ENCODE results near the gene GBA3. TPM values are rescaled to one million over a fixed set of nuclear protein-coding genes. Genes with fewer than 3 reads are reported as not detected.

Gene GBA3
- polyA plus RNA-seq, 1 donor = not detected

DNA sequence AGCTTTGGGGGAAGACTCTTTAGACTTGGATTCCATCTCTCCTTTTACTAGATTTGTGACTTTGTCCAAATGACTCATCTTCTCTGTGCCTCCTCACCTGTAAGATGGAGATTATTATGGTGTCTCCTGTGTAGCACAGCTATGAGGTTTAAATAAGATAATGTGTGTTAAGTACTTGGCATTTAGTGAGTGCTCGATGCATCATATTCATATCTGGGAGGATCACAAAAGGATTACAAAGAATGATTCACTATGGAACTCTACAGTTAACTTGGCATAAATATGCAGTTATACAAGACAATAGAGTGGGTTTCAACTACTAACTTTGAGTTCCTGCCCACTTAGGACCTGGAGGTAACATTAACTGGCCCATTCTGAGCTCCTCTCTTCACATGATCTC is 2.3 kb downstream of the GBA3 start:
- DNase-seq (ENCODE audit: low read depth) = no peak

DNA sequence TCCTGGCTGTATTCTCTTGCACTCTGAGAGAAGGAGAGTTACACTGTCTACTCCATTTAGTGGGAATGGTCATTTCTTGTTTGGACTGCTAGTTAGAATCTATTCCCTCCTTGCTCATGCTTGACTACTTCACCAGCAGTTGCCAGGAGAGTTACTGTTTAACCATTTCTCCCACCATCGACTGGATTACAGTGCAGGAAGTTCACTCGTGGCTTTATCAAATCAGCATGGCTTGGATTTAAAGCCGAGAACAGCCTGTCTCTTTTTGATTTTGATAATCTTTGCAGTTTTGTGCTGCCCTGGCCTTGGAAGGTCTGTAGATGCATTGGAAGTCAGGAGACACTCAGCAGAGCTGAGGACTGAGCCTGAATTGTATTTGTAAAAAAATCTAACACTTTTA is 3.2 kb downstream of the GBA3 start:
- no peak for DNase-seq (ENCODE audit: low read depth)

DNA sequence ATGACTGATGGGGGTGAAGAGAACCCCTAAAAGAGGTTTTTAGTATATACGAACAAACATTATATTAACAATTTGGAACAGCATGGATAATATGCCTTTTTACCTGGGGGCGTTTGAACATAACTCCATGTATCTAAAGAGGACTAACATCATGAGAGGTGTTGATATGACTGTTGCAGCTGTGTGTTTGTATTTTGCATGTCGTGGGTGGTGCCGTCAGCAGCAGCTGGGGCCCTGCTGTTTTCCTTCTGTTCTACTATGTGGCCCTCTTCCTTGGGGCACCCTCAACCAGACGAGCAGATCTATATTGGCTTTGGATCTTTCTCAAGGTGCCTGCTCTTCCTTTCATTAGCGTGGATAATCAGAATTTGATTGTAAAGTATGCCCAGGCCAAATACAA is 11.2 kb downstream of the GBA3 start:
- no peak for DNase-seq (ENCODE audit: low read depth)

DNA sequence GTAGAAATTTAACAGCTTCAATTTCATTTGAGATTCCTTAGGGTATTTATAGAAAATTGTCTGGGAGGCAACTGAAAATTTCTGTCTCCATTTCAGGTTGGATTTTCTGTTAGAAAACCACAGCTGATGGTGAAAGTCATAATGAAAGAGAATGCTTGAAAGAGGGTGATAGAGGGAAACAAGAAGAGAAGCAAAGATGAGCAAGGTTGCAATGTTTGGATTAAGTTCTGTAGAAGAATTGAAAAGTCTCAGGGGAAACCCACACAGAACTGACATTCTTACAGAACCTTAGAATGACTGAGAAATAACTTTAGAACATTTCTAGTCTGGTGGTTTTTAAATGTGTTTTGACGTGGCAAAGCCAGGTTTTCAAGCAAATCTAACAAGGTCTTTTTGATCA is 14.7 kb downstream of the GBA3 start:
- DNase-seq (ENCODE audit: low read depth) = no peak

DNA sequence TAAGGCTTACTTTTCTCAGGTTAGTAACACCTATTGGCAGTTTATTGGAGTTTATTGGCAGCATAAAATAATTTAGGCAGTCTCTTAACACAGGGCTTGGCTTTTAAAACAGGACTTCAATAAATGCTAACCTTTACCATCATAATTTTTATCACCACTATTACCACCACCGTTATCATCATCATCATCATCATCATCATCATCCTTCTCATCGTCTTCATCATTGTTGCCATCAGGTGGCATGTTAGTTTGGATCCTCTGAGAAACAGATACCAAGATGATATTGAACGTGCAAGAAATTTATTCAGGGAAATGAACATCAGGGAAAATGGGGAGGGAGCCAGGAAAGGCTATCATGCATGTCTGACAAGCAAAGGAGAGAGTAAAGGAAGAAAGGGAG is 16.2 kb downstream of the GBA3 start:
- DNase-seq (ENCODE audit: low read depth) = no peak

DNA sequence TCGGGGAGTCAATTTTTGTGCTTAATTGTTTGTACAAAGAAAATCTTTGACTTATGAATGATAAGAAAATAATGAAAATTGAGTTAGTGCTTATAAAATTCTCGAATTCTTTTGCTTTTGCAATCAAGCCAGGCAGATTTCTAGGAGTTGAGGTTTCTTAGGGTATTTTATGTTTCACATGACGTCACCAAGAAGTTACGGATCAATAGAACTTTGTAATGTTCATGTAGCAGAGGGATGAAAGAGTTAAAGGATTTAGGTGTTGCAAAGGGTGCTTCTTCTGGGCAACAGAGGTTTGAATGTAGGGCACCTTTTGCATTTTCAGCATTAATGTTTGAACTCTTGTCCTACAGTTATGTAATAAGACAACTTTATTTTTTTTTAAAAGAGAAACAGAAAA is 19.4 kb downstream of the GBA3 start:
- DNase-seq (ENCODE audit: low read depth) = no peak

DNA sequence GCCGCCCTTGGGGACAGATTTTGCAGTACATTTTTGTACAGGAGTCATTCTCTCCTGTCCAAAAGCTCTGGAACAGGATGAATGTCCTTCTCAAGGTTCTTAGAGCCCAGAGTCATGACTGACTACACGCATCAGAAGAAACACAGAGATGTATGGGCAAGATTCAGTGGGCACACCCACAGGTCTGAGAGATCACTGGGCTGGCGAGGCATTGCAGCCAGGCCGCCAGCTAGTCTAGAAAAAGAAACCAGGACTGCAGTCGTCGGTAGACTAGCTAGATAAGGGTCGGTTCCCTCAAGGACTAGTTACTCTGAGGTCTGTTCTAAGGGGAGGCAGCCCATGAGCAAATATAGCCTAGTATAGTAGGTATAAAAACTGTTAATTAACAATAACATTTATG is 19.8 kb downstream of the GBA3 start:
- DNase-seq (ENCODE audit: low read depth) = no peak

DNA sequence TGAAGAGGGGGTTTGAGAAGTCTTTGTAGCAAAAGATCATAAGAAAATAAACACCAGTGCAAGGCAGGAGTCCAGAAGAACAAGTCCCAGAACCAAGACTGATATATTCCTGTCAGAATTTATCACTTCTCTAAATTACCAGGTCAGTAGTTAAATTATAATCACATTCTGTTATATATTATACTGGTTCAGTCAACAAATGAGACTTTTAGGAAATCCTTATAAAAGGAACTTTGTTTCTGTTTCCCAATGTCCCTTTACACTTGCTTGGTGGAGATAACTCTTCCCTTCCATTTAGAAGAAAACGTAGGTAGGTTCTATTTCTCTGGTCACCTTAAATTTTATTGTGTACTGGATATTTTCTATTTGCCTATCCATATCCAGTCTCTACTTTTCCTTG is 21.1 kb downstream of the GBA3 start:
- no peak for DNase-seq (ENCODE audit: low read depth)

DNA sequence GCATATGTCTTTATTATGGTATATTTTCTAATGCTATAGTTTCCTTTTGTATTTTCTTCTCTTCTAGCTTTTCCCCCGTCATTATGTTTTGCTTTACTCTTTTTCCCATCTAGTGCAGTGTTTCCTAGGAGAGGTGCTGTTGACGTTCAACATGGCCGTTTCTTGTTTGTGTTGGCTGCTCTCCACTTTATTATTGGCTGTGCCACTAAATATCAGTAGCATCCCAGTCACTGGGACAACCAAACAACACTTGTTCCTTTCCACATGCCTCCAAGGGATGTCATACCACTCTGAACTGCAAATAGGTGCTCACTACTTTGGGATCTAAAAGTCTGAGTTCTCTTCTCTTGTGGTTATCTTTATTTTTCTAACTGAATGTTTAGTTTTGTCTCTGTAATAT is 26.5 kb downstream of the GBA3 start:
- DNase-seq (ENCODE audit: low read depth) = no peak

DNA sequence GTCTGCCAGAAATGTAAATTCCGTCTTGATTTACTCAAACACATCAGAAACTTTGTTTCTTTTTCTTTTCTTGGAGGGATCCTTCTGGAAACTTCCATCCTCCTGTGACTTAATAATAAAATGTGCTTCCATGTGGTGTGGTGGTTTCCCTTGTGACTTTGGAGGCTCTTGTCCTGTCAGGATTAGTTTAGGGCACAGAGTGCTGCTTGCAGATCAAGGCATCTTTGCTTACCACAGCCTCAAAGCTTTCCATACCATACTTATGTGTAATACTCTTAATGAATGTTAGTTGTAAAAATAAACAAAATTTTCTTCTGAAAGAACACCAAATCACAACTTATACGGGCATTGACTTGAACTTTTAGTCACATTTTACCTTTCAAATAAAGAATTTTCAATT is 27.4 kb downstream of the GBA3 start:
- no peak for DNase-seq (ENCODE audit: low read depth)

DNA sequence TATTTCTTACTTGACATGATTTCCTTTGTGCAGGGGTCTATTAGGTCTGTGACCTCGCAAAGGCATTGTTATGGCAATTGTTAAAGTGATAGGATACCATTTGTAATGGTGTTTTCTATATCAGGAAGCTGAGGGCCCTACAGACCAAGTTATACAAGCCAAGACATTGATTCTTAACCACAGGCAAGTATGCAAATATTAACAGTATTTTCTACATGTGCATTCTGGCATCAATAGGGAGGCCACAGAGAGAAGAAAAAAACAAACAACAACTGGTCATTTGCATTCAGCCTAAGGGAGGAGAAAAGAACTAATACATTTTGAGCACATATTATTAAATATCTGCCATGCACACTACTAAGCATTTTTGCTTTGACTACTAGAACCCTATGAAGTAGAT is 28.5 kb downstream of the GBA3 start:
- no peak for DNase-seq (ENCODE audit: low read depth)

DNA sequence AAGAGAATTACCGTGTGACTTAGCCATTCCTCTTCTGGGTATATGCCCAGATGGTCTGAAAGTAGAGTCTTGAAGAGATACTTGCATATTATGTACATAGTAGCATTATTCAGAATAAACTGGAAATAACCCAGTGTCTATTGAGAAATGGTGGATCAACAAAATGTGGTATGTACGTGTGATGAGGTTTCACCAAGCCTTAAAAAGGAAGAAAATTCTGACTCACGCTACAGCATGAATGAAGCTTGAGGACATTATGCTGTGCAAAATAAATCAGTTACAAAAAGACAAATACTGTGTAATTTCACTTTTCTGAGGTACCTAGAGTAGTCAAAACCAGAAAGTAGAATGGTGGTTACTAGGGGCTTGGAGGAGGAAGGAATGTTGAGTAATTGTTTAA is 37.3 kb downstream of the GBA3 start:
- no peak for DNase-seq (ENCODE audit: low read depth)

DNA sequence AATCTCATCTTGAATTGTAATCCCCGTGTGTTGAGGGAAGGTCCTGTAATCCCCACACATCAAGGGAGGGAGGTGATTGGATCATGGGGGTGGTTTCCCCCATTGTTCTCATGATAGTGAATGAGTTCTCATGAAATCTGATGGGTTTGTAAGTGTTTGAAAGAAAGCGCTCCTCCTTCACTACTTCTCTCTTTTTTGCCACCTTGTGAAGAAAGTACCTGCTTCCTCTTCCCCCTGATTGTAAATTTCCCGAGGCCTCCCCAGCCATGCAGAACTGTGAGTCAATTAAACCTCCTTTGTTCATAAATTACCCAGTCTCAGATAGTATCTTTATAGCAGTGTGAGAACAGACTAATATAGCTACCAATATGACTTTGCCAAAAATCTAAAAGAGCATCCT is 41.1 kb downstream of the GBA3 start:
- no peak for DNase-seq (ENCODE audit: low read depth)

DNA sequence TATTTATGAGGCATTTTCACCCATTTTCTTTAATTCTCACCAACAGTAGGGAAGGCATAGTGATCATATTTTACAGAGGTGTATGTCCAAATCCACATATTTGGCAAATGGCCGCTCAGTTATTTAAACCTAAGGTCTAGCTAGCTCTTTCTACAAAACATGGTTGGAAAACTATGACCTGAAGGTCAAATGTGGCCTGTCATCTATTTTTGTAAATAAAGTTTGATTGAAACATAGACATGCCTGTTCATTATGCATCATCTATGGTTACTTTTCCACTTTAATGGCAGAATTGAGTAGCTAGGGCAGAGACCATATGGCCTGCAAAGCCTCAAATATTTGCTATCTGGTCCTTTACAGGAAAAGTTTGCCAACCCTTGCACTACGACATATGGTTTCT is 44.2 kb downstream of the GBA3 start:
- DNase-seq (ENCODE audit: low read depth) = no peak

DNA sequence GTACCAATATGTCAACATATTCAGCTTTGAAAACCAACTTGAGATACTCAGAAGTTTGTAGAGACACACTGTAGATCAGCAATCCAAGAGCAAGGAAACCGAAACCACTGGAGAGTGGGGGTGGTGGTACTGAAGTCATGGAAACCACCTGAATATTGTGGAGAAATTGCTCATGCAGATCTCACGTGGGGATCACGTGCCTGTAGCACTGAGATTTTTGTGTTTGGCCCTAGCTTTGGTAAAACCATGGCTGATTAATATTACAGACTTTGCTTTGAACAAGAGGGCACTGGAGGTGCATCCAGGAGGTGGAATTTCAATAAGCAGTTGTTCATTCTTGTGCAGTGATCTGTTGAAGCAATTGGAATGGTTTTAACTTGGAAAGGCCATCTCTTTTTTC is 47.2 kb downstream of the GBA3 start:
- peak; percentile 1 for DNase-seq (ENCODE audit: low read depth)

DNA sequence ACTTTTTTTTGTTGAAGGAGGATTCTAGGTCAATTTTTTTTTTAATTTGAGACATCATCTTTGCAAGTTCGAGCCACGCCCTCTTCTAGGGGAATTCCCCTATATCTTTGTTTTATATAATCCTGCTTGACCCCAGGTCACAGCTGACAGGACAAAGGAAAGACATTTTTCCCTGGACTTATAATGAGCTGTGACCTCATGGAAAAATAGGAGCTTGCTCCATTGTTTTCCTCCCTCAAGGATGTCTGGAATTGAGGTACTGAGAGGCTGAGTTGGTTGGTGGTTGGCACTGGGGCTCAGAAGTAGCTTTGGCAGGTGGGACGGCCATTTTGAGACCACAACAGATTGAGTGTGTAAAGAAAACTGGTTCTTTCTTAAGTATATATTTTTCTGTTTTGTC is 49.0 kb downstream of the GBA3 start:
- no peak for DNase-seq (ENCODE audit: low read depth)

DNA sequence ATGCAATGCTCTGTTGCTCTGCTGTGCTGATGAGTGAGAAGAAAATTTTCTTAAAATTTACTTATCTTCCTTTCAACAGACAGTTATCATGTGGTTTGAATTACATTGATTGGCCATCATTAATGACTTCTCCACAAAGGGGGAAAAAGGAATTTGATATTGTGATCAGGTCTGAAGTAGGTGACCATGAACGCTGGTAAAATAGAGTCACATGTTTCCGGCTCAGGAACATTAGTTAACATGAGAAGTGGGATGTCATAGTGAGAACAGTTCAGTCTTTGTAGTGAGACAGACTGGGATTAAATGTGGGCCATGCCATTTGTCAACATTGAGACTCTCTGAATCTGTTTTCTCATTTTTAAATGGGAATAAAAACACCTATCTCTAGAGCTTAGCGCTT is 50.6 kb downstream of the GBA3 start:
- DNase-seq (ENCODE audit: low read depth) = no peak

DNA sequence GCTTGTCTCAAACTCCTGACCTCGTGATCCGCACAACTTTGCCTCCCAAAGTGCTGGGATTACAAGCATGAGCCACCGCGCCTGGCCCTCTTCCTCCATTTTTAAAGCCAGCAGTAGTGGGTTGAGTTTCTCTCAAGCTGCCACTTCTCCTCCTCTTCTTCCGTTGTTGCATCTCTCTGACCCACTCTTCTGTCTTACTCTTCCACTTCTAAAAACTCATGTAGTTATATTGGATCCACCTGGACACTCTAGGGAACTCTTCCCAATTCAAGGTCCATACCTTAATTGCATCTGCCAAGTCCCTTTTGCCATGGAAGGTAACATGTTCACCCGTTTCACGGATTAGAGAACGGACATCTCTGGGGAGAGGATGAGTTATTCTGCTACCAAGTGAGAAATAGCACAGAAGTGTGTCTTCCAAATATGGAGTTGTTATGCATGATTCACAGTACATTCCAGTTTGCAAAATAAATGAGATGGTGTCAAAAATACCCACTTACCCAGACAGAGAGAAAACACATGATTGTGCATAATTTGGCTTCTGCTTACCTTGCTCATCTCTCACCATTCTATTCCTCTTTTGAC is 51.8 kb downstream of the GBA3 start:
- no peak for DNase-seq (ENCODE audit: low read depth)

DNA sequence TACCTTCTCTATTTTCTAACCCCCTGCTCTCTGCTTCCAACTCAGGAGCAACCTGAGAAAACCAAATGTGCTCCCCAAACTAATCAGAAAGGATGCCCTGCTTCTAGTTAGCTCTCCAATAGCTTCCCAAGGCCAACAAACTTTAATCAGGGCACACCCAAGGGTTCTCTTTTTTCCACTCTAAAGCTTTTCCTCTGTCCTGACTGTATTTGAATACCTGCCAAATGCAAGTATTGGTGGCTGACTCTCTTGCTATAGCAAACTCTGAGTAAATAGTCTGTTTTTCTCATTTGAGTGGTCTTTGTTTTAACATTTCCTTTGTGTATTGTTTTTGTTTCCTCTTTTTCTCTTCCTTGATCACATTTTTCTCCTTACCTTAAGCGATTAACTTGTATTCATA is 52.5 kb downstream of the GBA3 start:
- DNase-seq (ENCODE audit: low read depth) = no peak

DNA sequence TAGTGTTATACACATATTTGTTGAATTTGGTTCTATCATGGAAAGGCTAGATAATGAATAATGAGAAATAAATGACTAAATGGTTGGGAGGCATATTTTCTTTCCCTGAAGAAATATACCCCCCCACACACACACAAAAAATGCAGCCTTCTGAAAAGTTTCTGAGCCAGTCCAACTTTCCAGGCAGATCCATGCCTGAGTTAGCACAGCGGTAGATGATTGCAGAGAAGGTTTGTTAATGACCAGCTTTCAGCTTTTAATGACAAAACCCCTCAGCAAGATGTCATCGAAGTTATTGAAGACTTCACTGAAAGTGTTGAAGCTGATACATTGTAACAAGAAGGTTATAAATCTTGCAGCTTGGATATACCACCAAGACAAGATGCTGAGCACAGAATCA is 61.4 kb downstream of the GBA3 start:
- no peak for DNase-seq (ENCODE audit: low read depth)

DNA sequence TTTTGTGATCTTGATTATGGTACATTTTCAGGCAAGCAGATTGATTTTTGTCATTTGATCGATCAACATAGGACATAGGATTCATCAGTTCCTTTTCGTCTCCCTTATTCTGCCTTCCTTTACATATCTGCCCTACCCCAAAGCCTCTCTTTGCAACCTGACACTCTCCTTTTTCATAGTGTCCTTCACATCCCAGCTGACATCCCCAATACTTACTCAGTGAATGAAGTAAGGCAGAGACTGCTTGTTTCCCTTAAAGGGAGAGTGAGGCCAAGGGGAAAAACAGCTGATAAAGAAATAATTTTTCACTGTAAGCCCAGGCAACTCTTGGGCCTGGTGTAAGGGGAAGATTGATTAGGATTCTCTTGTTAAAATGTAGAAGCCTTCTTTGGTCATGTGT is 69.8 kb downstream of the GBA3 start:
- no peak for DNase-seq (ENCODE audit: low read depth)

DNA sequence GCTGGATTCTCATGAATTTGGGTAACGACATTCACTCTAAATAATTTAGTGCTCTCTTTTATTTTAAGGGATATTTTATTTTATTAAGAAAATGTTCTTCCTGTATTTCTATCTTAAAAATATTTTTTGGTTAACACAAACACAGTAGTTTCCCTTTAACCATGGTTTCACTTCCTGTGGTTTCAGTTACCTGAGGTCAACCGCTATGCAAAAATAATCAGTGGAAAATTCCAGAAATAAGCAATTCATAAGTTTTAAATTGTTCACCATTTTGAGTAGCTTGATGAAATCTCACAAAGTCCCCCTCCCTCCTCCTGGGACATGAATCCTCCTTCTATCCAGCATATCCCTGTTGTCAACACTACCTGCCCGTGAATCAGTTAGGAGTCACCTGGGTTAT is 71.4 kb downstream of the GBA3 start:
- no peak for DNase-seq (ENCODE audit: low read depth)

DNA sequence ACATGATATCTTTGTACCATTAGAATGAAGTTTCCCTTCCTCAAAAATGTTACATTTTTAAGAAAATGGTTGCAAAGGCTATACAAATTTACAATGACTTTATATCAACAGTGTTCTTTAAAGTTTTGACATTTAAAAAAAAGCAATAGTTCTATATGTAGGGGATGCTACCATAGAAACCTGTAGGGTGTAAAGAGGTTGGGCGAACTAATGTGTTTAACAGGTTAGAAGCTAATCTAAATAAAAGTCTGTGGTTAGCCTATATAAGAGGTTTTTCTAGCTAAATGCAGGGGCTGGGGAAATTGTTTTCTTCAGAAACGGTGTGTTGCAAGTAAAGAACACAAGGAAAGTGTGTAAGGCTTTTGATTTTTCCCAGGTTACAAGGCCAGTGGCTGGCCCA is 73.3 kb downstream of the GBA3 start:
- no peak for DNase-seq (ENCODE audit: low read depth)

DNA sequence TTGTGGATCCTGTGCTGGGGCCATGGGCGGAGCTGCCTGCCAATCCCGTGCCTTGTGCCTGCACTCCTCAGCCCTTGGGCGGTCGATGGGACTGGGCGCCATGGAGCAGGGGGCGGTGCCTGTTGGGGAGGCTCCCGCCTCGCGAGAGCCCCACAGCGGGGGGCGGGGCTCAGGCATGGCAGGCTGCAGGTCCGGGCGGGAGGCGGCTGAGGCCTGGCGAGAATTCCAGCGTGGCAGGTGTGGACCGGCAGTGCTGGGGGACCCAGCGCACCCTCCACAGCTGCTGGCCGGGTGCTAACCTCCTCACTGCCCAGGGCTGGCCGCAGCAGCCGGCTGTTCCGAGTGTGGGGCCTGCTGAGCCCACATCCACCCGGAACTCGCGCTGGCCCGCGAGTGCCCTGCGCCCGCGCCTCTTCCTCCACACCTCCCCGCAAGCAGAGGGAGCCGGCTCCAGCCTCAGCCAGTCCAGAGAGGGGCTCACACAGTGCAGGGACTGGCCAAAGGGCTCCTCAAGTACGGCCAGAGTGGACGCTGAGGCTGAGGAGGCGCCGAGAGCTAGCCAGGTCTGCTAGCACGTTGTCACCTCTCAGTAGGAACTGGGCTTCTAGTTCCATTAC is 85.9 kb downstream of the GBA3 start:
- no peak for DNase-seq (ENCODE audit: low read depth)

All from forelimb muscle (tissue), 1 donor.